ENCODE measurements around the gene EFCAB6.

EFCAB6 gene

GRCh38 chr22:43485502-43486089 lies 326.5 kb downstream of the EFCAB6 start:
- no peak for DNase-seq

DNA sequence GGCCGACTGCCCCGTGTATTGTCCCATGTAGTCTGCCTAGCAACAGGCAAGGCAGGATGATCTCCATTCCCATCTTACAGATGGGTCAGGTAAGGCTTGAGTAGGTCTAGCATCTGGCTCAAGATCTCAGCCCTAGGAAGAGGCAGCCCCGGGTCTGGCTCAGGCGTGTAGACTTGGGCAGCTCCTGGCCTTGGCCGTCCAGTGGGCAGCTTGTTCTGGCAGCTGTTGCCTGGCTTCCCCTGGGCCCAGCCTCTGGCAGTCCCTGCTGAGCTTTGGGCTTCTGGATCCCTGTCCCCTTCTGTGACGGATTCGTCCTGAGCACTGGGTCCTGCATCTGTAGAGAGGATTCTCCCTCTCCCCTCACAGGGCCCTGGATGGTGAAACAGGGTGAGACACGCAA lies 327.9 kb downstream of the EFCAB6 start:
- DNase-seq, result no peak

- DNase-seq, result no peak
Measured at GRCh38 chr22:43483669-43484068, 328.4 kb downstream of the EFCAB6 start.

GRCh38 chr22:43483266-43483665 lies 328.8 kb downstream of the EFCAB6 start:
- DNase-seq, result no peak

DNA sequence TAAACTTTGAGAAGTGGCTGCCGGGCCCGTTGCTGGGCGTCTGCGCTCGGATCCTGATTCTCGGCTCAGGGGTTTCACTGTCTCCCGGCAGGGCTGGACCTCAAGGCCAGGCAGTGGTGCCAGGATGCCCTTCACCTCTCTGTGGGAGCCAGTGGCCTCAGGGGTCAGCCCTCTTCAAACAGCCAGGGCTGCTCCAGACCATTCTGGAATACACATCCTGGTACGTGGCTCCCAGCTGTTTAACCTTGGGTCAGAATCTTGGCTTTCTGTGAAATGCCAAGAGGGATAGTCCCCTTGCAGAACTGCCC lies 329.8 kb downstream of the EFCAB6 start:
- no peak for DNase-seq

- peak in 2 of 51 donors; percentile 7 to 39 for DNase-seq
Measured at GRCh38 chr22:43481568-43482317, 330.4 kb downstream of the EFCAB6 start.

DNA sequence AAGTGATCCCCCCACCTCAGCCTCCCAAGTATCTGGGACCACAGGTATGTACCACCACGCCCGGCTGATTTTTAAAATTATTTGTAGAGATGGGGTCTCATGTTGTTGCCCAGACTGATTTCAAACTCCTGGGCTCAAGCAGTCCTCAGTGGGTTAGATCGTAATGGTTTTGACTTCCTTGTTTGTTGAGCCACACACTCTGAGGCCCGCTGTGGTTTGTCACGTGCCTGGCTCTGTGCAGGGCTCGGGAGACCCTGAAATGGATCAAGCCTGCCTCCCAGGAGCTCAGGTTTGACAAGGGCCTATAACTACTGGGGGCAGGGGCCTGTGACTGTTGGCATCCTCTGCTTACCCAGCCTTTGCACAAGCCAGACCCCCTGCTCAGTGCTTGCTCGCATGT lies 332.1 kb downstream of the EFCAB6 start:
- no peak for DNase-seq

DNA sequence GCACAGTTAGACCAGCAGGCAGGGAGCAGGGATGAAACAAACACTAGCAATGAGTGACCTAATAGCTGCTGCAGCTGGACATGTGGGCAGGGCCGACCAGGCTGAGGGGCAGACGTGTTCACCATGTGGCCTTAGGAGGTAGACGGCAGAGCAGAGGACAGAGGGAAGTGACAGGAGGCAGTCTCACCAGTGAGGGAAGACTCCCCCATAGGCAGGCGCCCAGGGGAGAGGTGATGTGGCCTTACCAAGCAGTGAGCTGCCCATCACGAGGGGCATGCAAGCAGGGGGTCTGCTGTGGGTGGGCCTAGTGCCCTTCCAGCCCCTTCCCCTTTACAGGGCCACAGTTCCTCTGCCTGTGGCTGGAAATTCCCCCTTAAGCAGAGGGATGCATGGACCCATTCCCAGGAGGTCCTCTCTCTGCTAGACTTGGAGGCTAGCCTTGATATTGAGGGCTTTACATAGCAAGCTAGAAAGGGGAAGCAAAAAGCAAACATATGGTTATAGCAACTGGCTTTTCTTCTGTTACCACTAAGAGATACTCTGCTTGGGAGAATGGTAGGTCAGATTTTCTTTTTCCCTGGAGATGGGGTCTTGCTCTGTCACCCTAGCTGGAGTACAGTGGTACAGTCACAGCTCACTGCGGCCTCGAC lies 332.7 kb downstream of the EFCAB6 start:
- DNase-seq, result no peak
